ENCODE results near the gene TGIF2.
A peak's percentile ranks its signal among the peaks of the same experiment; 100 is the strongest.

The TGIF2 gene

GRCh38 chr20:36541768-36542488 lies 31.5 kb upstream of the TGIF2 start:
- FAIRE-seq (no peak), DNase-seq (ENCODE audit: insufficient read length, low spot score) (peak; percentile 38)
- TF ChIP-seq POLR2A (IDR thresholded peaks at IDR 0.05; ENCODE audit: low read depth, low read length) = no peak

GRCh38 chr20:36542516-36543183 lies 30.7 kb upstream of the TGIF2 start:
- TF ChIP-seq POLR2A (IDR thresholded peaks at IDR 0.05; ENCODE audit: low read depth, low read length) = no peak
- DNase-seq (ENCODE audit: insufficient read length, low spot score) = no peak

GRCh38 chr20:36543184-36544133 lies 29.9 kb upstream of the TGIF2 start:
- FAIRE-seq (no peak), DNase-seq (ENCODE audit: insufficient read length, low spot score) (peak; percentile 54)
- TF ChIP-seq POLR2A (IDR thresholded peaks at IDR 0.05; ENCODE audit: low read depth, low read length) = no peak

More at GRCh38 chr20:36542516-36543183, 30.7 kb upstream of the TGIF2 start:
- no peak for FAIRE-seq

DNA sequence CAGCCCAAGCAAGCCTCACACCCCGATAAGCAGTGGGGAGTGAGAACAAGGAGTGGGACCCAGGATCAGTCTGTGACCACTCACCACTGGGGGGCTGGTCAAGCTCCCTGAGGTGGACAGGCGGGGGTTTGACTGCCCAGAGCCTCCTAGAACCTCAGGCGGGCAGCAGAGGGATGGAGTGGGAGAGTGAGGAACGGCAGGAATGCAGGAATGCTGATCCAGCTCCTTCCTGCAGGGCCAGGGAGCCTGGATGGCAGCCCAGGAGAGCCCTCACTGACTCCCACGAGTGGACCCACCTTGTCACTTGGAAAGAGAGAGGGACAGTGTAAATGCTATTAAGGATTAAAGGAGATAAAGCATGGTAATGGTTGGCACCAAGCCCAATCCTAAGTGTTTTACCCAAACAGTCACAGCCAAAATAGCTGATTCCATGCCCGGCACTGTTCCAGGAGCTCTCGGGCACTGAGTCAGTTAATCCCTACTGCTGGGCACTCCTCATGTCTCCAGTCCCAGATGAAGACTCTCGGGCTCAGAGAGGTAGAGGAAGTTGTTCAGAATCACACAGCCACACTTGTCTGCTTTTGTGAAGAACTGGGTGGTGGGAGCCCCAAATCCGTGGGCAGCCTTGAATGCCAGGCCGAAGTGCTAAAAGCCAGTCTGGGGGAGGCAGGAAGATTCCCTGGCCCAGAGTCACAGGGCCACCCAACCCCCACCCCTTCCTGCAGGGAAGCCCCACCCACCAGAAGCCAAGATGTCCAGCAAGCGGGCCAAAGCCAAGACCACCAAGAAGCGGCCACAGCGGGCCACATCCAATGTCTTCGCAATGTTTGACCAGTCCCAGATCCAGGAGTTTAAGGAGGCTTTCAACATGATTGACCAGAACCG lies 29.0 kb upstream of the TGIF2 start:
- no peak for FAIRE-seq
- no peak for TF ChIP-seq POLR2A (IDR thresholded peaks at IDR 0.05; ENCODE audit: low read depth, low read length)
- peak; percentile 68 for DNase-seq (ENCODE audit: insufficient read length, low spot score)

- DNase-seq (ENCODE audit: insufficient read length, low spot score) (no peak), FAIRE-seq (no peak)
- no peak for TF ChIP-seq POLR2A (IDR thresholded peaks at IDR 0.05; ENCODE audit: low read depth, low read length)
Measured at GRCh38 chr20:36546111-36546736, 27.2 kb upstream of the TGIF2 start.

- FAIRE-seq = no peak
- DNase-seq (ENCODE audit: insufficient read length, low spot score) = no peak
- TF ChIP-seq POLR2A (IDR thresholded peaks at IDR 0.05; ENCODE audit: low read depth, low read length) = no peak
Measured at GRCh38 chr20:36547186-36548005, 26.0 kb upstream of the TGIF2 start.

DNA sequence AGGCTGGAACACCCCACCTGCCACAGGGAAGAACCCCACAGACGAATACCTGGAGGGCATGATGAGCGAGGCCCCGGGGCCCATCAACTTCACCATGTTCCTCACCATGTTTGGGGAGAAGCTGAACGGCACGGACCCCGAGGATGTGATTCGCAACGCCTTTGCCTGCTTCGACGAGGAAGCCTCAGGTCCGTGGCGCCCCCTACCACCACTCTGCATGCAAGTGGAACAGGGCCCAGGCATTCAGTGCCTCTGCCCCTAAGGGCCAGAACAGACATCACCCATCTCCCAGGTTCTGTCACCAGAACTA lies 25.4 kb upstream of the TGIF2 start:
- no peak for TF ChIP-seq POLR2A (IDR thresholded peaks at IDR 0.05; ENCODE audit: low read depth, low read length)
- no peak for DNase-seq (ENCODE audit: insufficient read length, low spot score)
- FAIRE-seq = no peak

GRCh38 chr20:36548704-36549627 lies 24.4 kb upstream of the TGIF2 start:
- FAIRE-seq (no peak), DNase-seq (ENCODE audit: insufficient read length, low spot score) (no peak)
- TF ChIP-seq POLR2A (IDR thresholded peaks at IDR 0.05; ENCODE audit: low read depth, low read length) = no peak

DNA sequence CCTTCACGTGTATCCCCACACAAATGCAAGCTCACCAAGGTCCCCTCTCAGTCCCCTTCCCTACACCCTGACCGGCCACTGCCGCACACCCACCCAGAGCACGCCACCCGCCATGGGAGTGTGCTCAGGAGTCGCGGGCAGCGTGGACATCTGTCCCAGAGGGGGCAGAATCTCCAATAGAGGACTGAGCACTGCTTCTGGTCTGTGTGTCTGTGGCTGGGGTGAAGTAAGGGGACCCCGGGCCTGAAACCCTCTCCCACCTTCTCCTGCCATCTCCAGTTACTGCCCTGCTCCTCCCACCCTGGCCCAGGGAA lies 23.8 kb upstream of the TGIF2 start:
- FAIRE-seq (no peak), DNase-seq (ENCODE audit: insufficient read length, low spot score) (no peak)
- no peak for TF ChIP-seq POLR2A (IDR thresholded peaks at IDR 0.05; ENCODE audit: low read depth, low read length)

- no peak for FAIRE-seq
- DNase-seq (ENCODE audit: insufficient read length, low spot score) = no peak
- no peak for TF ChIP-seq POLR2A (IDR thresholded peaks at IDR 0.05; ENCODE audit: low read depth, low read length)
Measured at GRCh38 chr20:36549942-36550789, 23.2 kb upstream of the TGIF2 start.
